HUES6 (cell line): ENCODE data around the gene FLT1.

ENCODE experiments used
- H3K27ac ChIP-seq: 2 replicates; pipeline ENCODE4 v1.7.0; 2013; ENCODE audit warnings: low read depth, mild to moderate bottlenecking, low read length, inconsistent platforms
- H3K27me3 ChIP-seq: 2 replicates; pipeline ENCODE4 v1.6.1; 2013; ENCODE audit warnings: low read length; ENCODE audit not compliant: control insufficient read depth, insufficient read depth
- H3K36me3 ChIP-seq: 2 replicates; pipeline ENCODE4 v1.6.1; 2013; ENCODE audit warnings: low read length; ENCODE audit not compliant: control insufficient read depth, insufficient read depth
- H3K4me1 ChIP-seq: 2 replicates; pipeline ENCODE4 v1.6.1; 2013; ENCODE audit warnings: low read length; ENCODE audit not compliant: control insufficient read depth, insufficient read depth
- H3K4me3 ChIP-seq: 2 replicates; pipeline ENCODE4 v1.5.1; 2013; ENCODE audit warnings: low read depth, low read length
- H3K9ac ChIP-seq: one replicate; pipeline ENCODE4 v1.6.1; 2013; ENCODE audit warnings: mild to moderate bottlenecking, low read length
- H3K9me3 ChIP-seq: 2 replicates; pipeline ENCODE4 v1.6.1; 2013; ENCODE audit warnings: low read depth, low read length; ENCODE audit not compliant: control insufficient read depth, insufficient read depth

FLT1 gene

DNA sequence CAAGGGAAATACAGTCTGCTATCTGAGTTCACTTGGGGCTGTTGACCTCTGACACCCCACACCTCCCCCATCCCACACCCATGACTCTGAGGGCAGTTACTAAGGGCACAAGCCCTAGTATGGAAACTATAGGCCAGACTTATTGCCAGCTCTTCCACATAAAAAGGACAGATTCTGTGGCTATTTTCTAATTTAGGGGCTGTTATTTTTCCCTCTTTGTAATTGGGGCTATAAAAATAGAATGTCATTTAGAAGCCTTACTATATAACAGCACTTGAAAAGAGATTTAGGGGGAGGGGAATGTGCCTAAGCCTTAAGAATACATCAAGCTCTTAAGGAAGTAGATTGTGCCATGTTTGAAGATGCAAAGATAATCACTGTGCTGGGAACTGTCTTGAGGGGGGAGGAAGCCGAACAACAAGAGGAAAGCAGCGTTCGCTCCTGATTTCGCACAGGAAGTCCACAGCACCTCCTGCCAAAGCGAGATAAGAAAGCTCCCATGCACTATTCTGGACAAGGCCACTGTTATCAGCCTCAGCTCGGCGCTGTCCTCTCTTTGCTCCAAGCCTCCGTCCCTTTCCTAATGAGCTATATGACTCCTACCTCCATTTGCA, 86.6 kb downstream of the FLT1 start:
- peaks cover 18% of the 10 kb centered on the region for H3K36me3 ChIP-seq
- no peak overlapping the region for H3K27ac ChIP-seq
- no peaks in the 10 kb centered on the region for H3K9me3 ChIP-seq
- H3K4me3 ChIP-seq = no peak overlapping the region
- H3K27me3 ChIP-seq = no peaks in the 10 kb centered on the region
- no peak overlapping the region for H3K9ac ChIP-seq
- H3K4me1 ChIP-seq = peaks cover 28% of the 10 kb centered on the region

DNA sequence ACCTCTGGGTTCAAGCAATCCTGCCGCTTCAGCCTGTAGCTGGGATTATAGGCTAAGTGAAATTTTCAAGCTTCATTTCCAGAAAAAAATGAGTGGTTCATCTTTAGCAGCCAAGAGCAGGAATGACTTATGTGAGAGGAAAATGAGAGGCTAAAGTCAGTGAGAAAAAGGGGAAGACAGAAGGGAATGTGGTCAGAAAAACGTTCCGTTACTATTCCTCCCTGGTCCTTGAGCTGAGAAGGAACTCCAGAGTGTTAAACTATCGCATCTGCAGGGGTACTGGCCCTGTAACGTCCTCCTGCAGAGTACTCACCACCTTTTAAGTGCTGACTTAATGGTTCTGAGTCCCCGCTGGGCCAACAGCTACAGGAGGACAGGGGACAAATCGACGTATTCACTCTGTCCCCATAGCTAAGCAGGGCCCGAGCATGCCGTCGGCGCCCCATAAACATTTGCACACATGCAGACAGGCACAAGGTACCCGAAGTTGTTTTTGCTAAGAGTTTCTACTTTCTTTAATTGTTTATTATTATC, 88.1 kb downstream of the FLT1 start:
- Histone ChIP-seq H3K27ac (no peak overlapping the region), H3K9me3 (no peaks in the 10 kb centered on the region), H3K27me3 (no peaks in the 10 kb centered on the region), H3K36me3 (peaks cover 30% of the 10 kb centered on the region), H3K9ac (no peak overlapping the region), H3K4me1 (peaks cover 28% of the 10 kb centered on the region), H3K4me3 (no peak overlapping the region)

DNA sequence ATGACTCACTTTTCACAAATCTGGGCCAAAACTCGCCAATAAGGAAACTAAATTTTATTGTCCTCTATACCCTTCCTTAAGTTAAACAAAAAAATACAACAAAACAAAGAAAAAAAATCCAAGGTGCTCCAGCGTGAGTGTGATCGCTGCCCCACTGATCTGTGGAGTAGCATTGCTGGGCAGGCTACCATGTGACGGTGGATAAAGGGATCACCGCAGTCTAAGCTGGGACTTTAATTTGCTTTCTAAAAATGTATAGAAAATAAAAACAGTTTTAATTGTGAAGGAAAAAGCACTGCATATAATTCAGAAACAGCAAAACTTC, 92.9 kb downstream of the FLT1 start:
- no peak overlapping the region for H3K27ac ChIP-seq

DNA sequence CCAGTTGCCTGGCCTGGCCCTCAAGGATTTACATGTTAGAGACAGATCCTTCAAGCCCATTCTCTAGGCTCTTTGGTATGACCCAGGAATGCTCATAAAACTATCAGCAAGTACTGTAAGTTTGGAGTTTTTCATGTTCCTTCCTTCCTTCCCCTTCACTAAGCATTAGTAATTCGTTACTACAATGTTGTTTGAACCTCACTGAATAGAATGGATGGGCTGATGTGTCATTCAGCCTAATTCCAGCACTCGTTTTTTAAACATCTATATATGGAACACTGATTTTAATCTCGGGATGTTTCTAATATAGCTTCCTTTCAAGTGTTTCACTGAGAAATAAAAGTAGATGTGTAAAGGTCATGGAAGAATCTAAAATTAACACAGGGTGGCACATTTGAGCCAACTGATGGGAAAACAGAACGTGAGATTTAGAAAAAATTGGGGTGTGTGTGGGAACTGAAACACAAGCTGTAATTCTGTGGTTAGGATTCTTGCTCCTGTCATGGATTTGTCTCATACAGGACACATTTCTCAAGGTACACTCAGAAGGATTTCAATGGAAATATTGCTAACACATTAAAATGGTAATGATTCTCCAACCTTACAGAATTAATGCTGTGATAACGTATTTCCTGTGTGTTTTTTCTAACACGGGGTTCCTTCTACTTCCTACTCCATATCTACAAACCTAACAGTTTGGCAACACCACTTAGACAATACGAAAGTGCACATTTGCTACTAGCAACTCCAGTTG, 93.4 kb downstream of the FLT1 start:
- 0 out of 2 replicates have a peak, but pooled peaks cover 6% of the 10 kb centered on the region for H3K4me1 ChIP-seq
- no peak overlapping the region for H3K27ac ChIP-seq
- no peaks in the 10 kb centered on the region for H3K27me3 ChIP-seq
- no peaks in the 10 kb centered on the region for H3K9me3 ChIP-seq
- peaks cover 67% of the 10 kb centered on the region for H3K36me3 ChIP-seq
- H3K9ac ChIP-seq = no peak overlapping the region
- no peak overlapping the region for H3K4me3 ChIP-seq

More for the DNA sequence above, 92.9 kb downstream of the FLT1 start:
- Histone ChIP-seq H3K36me3 (peaks cover 61% of the 10 kb centered on the region), H3K9me3 (no peaks in the 10 kb centered on the region), H3K9ac (no peak overlapping the region), H3K27me3 (no peaks in the 10 kb centered on the region), H3K4me1 (0 out of 2 replicates have a peak, but pooled peaks cover 3% of the 10 kb centered on the region), H3K4me3 (no peak overlapping the region)

DNA sequence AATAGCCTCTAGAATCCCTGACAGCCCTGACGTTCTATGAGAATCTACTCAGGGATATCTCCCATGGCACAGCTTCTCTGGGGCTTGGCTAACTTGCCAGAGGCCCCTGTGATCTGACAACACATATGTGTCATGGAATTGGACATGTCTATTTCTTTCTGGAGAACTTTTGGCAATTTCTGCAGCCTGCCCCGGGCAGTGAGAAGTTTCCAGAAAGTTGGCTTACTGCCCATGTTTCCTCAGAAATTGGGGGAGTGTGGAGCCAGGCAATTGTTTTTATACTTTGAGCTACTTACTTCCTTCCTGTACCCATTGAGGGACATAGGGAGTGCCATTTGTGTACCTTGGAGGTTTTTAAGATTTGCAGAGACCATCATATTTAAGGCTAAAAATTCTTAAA, 98.9 kb downstream of the FLT1 start:
- Histone ChIP-seq H3K36me3 (peaks cover 60% of the 10 kb centered on the region), H3K27ac (no peak overlapping the region), H3K27me3 (no peaks in the 10 kb centered on the region)

DNA sequence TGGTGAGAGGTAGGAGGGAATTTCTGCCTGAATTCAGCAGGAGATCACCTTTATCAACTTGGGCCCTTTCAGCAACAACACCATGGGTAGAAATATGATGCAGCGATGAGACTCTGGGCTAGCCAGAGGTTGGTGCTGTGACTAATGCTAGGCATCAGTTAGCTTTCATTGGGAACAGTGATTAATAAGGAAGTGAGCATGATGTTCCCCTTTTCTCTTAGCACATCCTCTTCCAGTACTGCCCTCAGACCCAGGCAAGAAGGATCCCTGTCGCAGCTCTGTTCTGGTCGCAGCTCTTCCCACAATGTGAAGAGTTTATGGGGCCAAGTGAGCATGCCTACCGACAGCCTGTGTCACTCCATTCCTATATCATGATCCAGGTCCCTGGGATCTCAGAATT, 100.5 kb downstream of the FLT1 start:
- H3K36me3 ChIP-seq = peaks cover 62% of the 10 kb centered on the region
- H3K27ac ChIP-seq = no peak overlapping the region
- no peak overlapping the region for H3K4me3 ChIP-seq
- H3K9me3 ChIP-seq = no peaks in the 10 kb centered on the region
- H3K4me1 ChIP-seq = peaks cover 31% of the 10 kb centered on the region
- no peak overlapping the region for H3K9ac ChIP-seq
- no peaks in the 10 kb centered on the region for H3K27me3 ChIP-seq

More for the DNA sequence above, 98.9 kb downstream of the FLT1 start:
- Histone ChIP-seq H3K9ac (no peak overlapping the region), H3K4me3 (no peak overlapping the region), H3K4me1 (peaks cover 29% of the 10 kb centered on the region), H3K9me3 (no peaks in the 10 kb centered on the region)

DNA sequence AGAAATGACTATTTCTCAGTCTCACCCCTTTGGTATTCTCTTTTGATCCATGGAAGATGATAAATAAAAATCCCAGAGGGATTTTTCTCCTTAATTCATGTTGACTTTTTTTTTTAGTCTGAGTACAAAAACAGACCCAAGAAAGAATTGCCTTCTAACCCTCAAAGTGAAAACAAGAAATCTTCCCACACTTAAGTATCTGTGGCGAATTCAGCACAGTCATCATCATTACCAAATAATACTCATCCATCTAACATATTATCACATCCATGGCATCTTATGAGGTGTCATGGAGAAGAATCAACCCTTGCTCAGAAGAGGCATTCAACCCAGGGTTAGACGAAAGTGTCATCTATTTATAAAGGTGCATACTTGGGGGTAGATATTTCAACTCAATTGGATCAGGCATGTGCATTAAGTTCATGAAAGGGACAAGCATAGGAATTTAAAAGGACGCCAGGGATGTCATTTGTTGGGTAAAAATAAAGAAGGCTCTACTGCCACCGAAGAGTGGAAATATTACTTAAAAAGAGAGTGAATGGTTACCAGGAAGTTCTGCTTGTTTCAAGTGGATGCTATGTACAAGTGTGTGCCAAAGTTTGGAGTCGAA, 101.9 kb downstream of the FLT1 start:
- peak overlapping the region; percentile 12; the same call in 1 of the 2 replicates for H3K27ac ChIP-seq

DNA sequence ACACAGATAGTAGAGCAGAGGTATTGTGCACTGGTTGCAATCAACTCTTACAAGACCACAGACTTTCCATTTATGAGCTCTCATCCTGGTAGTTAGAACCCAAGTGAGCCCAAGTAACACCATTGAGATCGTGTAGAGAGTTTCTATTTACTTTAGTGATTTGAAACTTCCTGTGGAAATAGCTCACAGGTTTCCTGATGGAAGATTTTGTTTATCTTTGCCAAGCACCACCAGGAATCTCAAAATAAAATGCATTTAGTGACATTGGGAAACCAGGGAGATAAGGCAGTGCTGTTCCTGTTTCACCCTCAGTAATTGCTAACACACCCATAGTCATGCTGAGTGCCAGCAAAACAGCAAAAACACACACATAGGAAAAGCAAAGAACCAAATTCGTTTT, 102.5 kb downstream of the FLT1 start:
- no peak overlapping the region for H3K9ac ChIP-seq
- no peaks in the 10 kb centered on the region for H3K9me3 ChIP-seq
- H3K27ac ChIP-seq = peak overlapping the region; percentile 12; the same call in 1 of the 2 replicates
- H3K4me1 ChIP-seq = peaks cover 46% of the 10 kb centered on the region
- no peaks in the 10 kb centered on the region for H3K27me3 ChIP-seq
- H3K36me3 ChIP-seq = peaks cover 54% of the 10 kb centered on the region
- H3K4me3 ChIP-seq = no peak overlapping the region

More for the DNA sequence above, 101.9 kb downstream of the FLT1 start:
- H3K36me3 ChIP-seq = peaks cover 59% of the 10 kb centered on the region
- H3K4me3 ChIP-seq = no peak overlapping the region
- peaks cover 43% of the 10 kb centered on the region for H3K4me1 ChIP-seq
- no peak overlapping the region for H3K9ac ChIP-seq
- H3K27me3 ChIP-seq = no peaks in the 10 kb centered on the region
- H3K9me3 ChIP-seq = no peaks in the 10 kb centered on the region

DNA sequence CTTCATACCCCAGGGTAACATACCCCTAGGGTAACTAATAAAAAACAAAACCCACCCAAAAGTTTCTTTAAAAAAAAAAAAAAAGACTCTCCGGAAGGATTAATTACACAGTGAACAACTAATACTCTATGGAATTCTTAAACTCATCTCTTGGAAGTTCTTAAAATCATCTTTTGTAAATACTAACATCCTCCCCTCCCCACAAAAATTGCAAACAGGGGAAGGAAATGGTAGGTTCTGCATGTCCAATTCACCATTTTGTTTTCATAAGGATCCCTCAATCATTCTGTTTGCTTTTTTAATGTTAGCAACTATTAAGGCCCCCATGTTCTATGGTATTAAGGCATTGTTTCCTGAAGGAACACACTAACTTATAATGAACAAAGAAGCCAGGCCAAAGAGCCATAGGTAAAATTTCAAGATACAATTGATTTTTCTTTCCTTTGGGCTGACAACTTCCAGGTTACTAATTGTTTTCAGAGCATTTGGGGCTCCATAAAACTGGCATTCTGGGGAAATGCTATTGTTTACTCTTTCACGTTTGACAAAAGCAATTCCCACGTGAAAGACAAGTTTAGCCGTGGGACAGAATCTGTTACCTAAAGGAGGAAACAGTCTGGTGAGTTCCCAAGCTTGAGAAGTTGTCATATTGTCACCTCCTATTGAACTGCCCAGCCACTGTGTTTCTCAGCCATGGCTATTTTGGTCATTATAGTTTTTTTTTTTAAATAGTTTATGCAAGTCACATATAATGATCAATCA, 107.0 kb downstream of the FLT1 start:
- Histone ChIP-seq H3K27me3 (no peaks in the 10 kb centered on the region), H3K36me3 (peaks cover 26% of the 10 kb centered on the region), H3K9ac (no peak overlapping the region), H3K4me1 (peaks cover 35% of the 10 kb centered on the region), H3K27ac (no peak overlapping the region), H3K9me3 (no peaks in the 10 kb centered on the region), H3K4me3 (no peak overlapping the region)

DNA sequence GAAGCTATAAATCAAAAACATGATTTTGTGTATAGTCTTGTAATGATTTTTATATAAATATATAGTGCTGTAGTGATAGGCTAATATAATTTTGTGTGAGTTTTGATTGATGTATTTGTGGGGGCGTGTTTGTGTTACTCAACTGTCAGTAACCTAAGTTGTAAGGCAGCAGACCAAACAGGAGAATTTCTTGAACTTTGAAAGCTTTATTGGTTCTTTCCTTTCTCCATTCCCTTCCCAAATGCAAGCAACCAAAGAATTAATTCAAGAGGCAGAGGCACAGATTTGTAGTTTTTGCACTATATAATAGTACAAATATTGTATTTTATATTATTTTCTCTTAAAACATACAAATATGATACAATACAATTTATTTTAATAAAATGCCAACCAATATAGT, 109.6 kb downstream of the FLT1 start:
- H3K9ac ChIP-seq = no peak overlapping the region
- no peaks in the 10 kb centered on the region for H3K27me3 ChIP-seq
- peaks cover 37% of the 10 kb centered on the region for H3K36me3 ChIP-seq
- H3K9me3 ChIP-seq = no peaks in the 10 kb centered on the region
- no peak overlapping the region for H3K27ac ChIP-seq
- H3K4me3 ChIP-seq = no peak overlapping the region
- H3K4me1 ChIP-seq = peaks cover 14% of the 10 kb centered on the region
